ENCODE data around the gene CLCNKA.
"Not testable (repeated sequence)": the region's sequence is repeated elsewhere in the genome, so short reads cannot be mapped to it uniquely, and the experiment has no call there.

CLCNKA gene

GRCh38 chr1:16021681-16022080 lies at the start of gene CLCNKA:
Gene CLCNKA, plus strand, starts transcription at chr1:16022036. Its CDS starts 584 bp downstream, at chr1:16022620.
- DNase-seq, result no peak

- DNase-seq, result no peak
These were observed 49.4 kb upstream of the CLCNKA start for GRCh38 chr1:15972409-15972808.

GRCh38 chr1:15973772-15974171 lies 48.1 kb upstream of the CLCNKA start:
- DNase-seq, result no peak

- no peak for DNase-seq
These were observed 47.0 kb upstream of the CLCNKA start for GRCh38 chr1:15974855-15975254.

- no peak for DNase-seq
These were observed 46.5 kb upstream of the CLCNKA start for GRCh38 chr1:15975358-15975804.

GRCh38 chr1:15975805-15976680 lies 45.8 kb upstream of the CLCNKA start, which contains the start of gene ZBTB17:
Gene ZBTB17, minus strand, starts transcription at chr1:15976101. Its CDS starts 27,606 bp downstream, at chr1:15948495.
- DNase-seq, result peak; percentile 12

GRCh38 chr1:15977947-15978346 lies 43.9 kb upstream of the CLCNKA start:
- DNase-seq, result not testable (repeated sequence)

GRCh38 chr1:15981679-15982078 lies 40.2 kb upstream of the CLCNKA start:
- no peak for DNase-seq

GRCh38 chr1:15983275-15983674 lies 38.6 kb upstream of the CLCNKA start:
- no peak for DNase-seq

- no peak for DNase-seq
These were observed 36.1 kb upstream of the CLCNKA start for GRCh38 chr1:15985611-15986297.

GRCh38 chr1:15988856-15989736 lies 32.7 kb upstream of the CLCNKA start:
- DNase-seq, result no peak

GRCh38 chr1:15989776-15990175 lies 32.1 kb upstream of the CLCNKA start:
- no peak for DNase-seq

GRCh38 chr1:15991427-15992186 lies 30.2 kb upstream of the CLCNKA start:
- no peak for DNase-seq

- DNase-seq, result no peak
These were observed 29.7 kb upstream of the CLCNKA start for GRCh38 chr1:15992187-15992553.

GRCh38 chr1:15992582-15993500 lies 29.0 kb upstream of the CLCNKA start:
- no peak for DNase-seq

GRCh38 chr1:15993666-15994065 lies 28.2 kb upstream of the CLCNKA start:
- DNase-seq, result no peak

GRCh38 chr1:15994081-15994480 lies 27.8 kb upstream of the CLCNKA start:
- no peak for DNase-seq

GRCh38 chr1:15994590-15995351 lies 27.1 kb upstream of the CLCNKA start:
- no peak for DNase-seq

GRCh38 chr1:15997076-15997585 lies 24.7 kb upstream of the CLCNKA start:
- no peak for DNase-seq
